K562 (cell line): ENCODE measurements around the gene CDK5RAP3. TPM values are rescaled to one million over a fixed set of nuclear protein-coding genes. Genes with fewer than 3 reads are reported as not detected.

Source experiments
- ARID1B ChIP-seq: fragments of 450-650 bp; IDR thresholded peaks from 2 replicates; pipeline ENCODE4 v1.6.1; 2016; ENCODE audit warnings: antibody characterized with exemption, mild to moderate bottlenecking, inconsistent platforms
- CBX1 ChIP-seq: sonication (generic); IDR thresholded peaks from 2 replicates; pipeline ENCODE4 v1.6.1; 2016; ENCODE audit warnings: antibody characterized with exemption, low read depth, mild to moderate bottlenecking
- CHD4 ChIP-seq: fragments of 200-600 bp; sonication (generic); IDR thresholded peaks from 3 replicates; pipeline ENCODE4 v1.6.1; 2012; ENCODE audit warnings: low read depth, mild to moderate bottlenecking, mixed read lengths, low read length, inconsistent platforms; ENCODE audit not compliant: insufficient read depth, insufficient replicate concordance, poor library complexity, severe bottlenecking
- EHMT2 ChIP-seq: fragments of 450-650 bp; IDR thresholded peaks from 2 replicates; pipeline ENCODE4 v1.6.1; 2018; ENCODE audit warnings: antibody characterized with exemption
- EP400 ChIP-seq: fragments of 450-650 bp; IDR thresholded peaks from 2 replicates; pipeline ENCODE4 v1.6.1; 2017; ENCODE audit warnings: antibody characterized with exemption, mild to moderate bottlenecking, moderate library complexity
- ESRRA ChIP-seq: fragments of 450-650 bp; IDR thresholded peaks from 2 replicates; pipeline ENCODE4 v1.6.1; 2014; ENCODE audit warnings: low read depth, mild to moderate bottlenecking, moderate library complexity, borderline replicate concordance
- FOSL1 ChIP-seq: fragments of 200-800 bp; sonication (Bioruptor generic); conservative IDR thresholded peaks from 2 replicates; pipeline ENCODE4 v1.6.1; 2016; ENCODE audit warnings: missing genetic modification characterization, missing compliant biosample characterization
- HDAC1 ChIP-seq, 2 experiments: fragments of 450-650 bp; IDR thresholded peaks; 2 replicates each; pipeline ENCODE4 v1.6.1; 2016 to 2017; ENCODE audit warnings: inconsistent platforms in 1 of 2, mild to moderate bottlenecking in 1 of 2, moderate library complexity in 1 of 2
- HDAC2 ChIP-seq: fragments of 450-650 bp; IDR thresholded peaks from 2 replicates; pipeline ENCODE4 v1.6.1; 2016; ENCODE audit warnings: mild to moderate bottlenecking
- HDGF ChIP-seq: fragments of 450-650 bp; IDR thresholded peaks from 2 replicates; pipeline ENCODE4 v1.6.1; 2016
- KDM2B ChIP-seq: fragments of 250-450 bp; sonication (Bioruptor Pico); IDR thresholded peaks from 2 replicates; pipeline ENCODE4 v1.8.0; 2021; ENCODE audit warnings: mild to moderate bottlenecking, moderate library complexity
- KDM5B ChIP-seq: fragments of 200-600 bp; sonication (generic); IDR thresholded peaks from 2 replicates; pipeline ENCODE4 v1.6.1; 2012; ENCODE audit warnings: low read depth, mild to moderate bottlenecking, moderate library complexity, low read length, control low read depth, inconsistent platforms; ENCODE audit not compliant: insufficient replicate concordance
- LEF1 ChIP-seq: fragments of 450-650 bp; IDR thresholded peaks from 2 replicates; pipeline ENCODE4 v1.6.1; 2016; ENCODE audit warnings: mild to moderate bottlenecking
- MIER1 ChIP-seq: fragments of 450-650 bp; IDR thresholded peaks from 2 replicates; pipeline ENCODE4 v1.6.1; 2016; ENCODE audit warnings: antibody characterized with exemption, mild to moderate bottlenecking, low read depth
- PCBP1 ChIP-seq: fragments of 200-400 bp; formaldehyde crosslinking; IDR thresholded peaks from 2 replicates; pipeline ENCODE4 v1.6.1; 2018; ENCODE audit warnings: mild to moderate bottlenecking, low read depth, low read length; ENCODE audit not compliant: poor library complexity, severe bottlenecking
- RBM25 ChIP-seq: fragments of 200-400 bp; formaldehyde crosslinking; IDR thresholded peaks from 2 replicates; pipeline ENCODE4 v1.6.1; 2018; ENCODE audit warnings: low read length, low read depth, moderate library complexity; ENCODE audit not compliant: severe bottlenecking
- SIN3B ChIP-seq: fragments of 450-650 bp; IDR thresholded peaks from 2 replicates; pipeline ENCODE4 v1.6.1; 2017; ENCODE audit warnings: low read depth, mild to moderate bottlenecking, moderate library complexity
- SMARCA5 ChIP-seq: fragments of 450-650 bp; IDR thresholded peaks from 2 replicates; pipeline ENCODE4 v1.6.1; 2016
- SMARCE1 ChIP-seq: fragments of 450-650 bp; IDR thresholded peaks from 2 replicates; pipeline ENCODE4 v1.7.1; 2016; ENCODE audit warnings: mild to moderate bottlenecking
- SRSF3 ChIP-seq: fragments of 200-400 bp; formaldehyde crosslinking; IDR thresholded peaks from 2 replicates; pipeline ENCODE4 v1.6.1; 2016; ENCODE audit warnings: mild to moderate bottlenecking, low read length, moderate library complexity; ENCODE audit not compliant: insufficient read depth
- ZNF444 ChIP-seq: fragments of 250-450 bp; sonication (Bioruptor Pico); IDR thresholded peaks from 2 replicates; pipeline ENCODE4 v1.4.0; 2020; ENCODE audit warnings: mild to moderate bottlenecking, moderate library complexity
- polyA plus RNA-seq, 8 experiments: library from polyadenylated mRNA; depleted of rRNA in 4 of 8; stranded (reverse) in 5 of 8; unstranded in 3 of 8; fragments of >200 nt; fragmentation: Nextera tagmentation in 2 of 8; fragmentation: Illumina TruSeq in 1 of 8; extraction: Ambion mirVana in 2 of 8; extraction: Trizol in 1 of 8; gene quantifications; 2 replicates each; pipeline versions ENCODE4 v1.2.1 to v1.2.3, GENCODE V29; 2011 to 2014; ENCODE audit warnings: inconsistent platforms in 1 of 8, missing spikeins in 1 of 8
- total RNA-seq, 7 experiments: library from RNA; depleted of rRNA in 6 of 7; stranded (reverse); fragments of >200 nt in 6 of 7; fragmentation: Illumina TruSeq in 2 of 7; extraction: Trizol in 2 of 7; gene quantifications; 2 replicates each; pipeline versions ENCODE4 v1.2.1 to v1.2.3, GENCODE V29; 2011 to 2021; ENCODE audit warnings: low replicate concordance in 1 of 7
- TF ChIP-seq, protein P1 (sequence below): fragments of 200-800 bp; sonication (Bioruptor generic); IDR thresholded peaks from 2 replicates; pipeline ENCODE4 v1.6.1; 2016; ENCODE audit warnings: missing genetic modification characterization, missing compliant biosample characterization
- TF ChIP-seq, protein P2 (sequence below): sonication (generic); formaldehyde crosslinking; IDR thresholded peaks from 2 replicates; pipeline ENCODE4 v1.8.1; 2023; ENCODE audit warnings: mild to moderate bottlenecking, missing genetic modification reagents, moderate library complexity

CDK5RAP3 gene
- total and polyA plus RNA-seq, 9 of the 15 experiments (the other 6 are each of a cell fraction or from before 2014, with no cell fraction given) = 44.2 to 202 (median 91.5) TPM

DNA sequence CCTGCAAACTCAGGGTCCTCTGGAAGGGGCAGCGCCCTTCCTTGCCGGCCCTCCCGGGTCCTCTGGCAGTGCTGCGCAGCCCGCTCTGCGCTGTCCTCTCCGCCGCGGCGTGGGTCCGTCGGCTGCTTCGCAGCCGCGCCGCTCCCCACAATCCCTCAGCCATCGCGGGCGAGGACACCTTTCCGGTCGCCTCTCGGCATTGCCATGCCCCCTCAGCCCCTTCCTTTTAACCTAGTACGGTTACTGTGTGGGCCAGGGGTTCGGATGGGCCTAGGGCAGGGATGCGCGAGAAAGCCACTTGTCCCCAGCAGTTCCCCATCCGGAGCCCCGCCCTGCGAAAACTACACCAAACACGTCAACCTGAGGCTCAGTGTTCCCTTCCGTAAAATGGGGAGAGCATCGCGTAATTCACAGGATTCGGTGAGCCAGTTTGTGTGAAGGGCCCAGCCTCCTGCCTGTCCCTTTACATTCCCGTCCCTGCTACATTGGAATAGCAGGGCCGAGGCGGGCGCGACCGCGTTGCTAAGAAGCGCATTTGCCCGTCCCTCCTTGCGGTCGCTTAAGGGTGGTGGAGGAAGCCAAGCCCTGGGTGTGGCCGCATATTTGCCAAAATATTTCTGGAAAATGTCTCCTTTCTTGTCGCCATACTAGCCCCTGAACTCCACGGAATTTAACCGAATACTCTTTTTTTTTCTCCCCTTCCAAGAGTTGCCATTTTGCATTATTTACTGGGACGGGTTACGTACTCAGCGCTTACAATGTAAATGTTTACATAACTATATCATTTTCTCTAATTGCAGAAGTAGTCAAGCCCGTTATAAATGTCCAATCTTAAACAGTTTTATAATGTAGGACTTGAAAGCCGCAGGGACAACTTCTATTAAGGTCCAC, 53.5 kb downstream of the CDK5RAP3 start (continued):
- TF ChIP-seq, protein P1, sequence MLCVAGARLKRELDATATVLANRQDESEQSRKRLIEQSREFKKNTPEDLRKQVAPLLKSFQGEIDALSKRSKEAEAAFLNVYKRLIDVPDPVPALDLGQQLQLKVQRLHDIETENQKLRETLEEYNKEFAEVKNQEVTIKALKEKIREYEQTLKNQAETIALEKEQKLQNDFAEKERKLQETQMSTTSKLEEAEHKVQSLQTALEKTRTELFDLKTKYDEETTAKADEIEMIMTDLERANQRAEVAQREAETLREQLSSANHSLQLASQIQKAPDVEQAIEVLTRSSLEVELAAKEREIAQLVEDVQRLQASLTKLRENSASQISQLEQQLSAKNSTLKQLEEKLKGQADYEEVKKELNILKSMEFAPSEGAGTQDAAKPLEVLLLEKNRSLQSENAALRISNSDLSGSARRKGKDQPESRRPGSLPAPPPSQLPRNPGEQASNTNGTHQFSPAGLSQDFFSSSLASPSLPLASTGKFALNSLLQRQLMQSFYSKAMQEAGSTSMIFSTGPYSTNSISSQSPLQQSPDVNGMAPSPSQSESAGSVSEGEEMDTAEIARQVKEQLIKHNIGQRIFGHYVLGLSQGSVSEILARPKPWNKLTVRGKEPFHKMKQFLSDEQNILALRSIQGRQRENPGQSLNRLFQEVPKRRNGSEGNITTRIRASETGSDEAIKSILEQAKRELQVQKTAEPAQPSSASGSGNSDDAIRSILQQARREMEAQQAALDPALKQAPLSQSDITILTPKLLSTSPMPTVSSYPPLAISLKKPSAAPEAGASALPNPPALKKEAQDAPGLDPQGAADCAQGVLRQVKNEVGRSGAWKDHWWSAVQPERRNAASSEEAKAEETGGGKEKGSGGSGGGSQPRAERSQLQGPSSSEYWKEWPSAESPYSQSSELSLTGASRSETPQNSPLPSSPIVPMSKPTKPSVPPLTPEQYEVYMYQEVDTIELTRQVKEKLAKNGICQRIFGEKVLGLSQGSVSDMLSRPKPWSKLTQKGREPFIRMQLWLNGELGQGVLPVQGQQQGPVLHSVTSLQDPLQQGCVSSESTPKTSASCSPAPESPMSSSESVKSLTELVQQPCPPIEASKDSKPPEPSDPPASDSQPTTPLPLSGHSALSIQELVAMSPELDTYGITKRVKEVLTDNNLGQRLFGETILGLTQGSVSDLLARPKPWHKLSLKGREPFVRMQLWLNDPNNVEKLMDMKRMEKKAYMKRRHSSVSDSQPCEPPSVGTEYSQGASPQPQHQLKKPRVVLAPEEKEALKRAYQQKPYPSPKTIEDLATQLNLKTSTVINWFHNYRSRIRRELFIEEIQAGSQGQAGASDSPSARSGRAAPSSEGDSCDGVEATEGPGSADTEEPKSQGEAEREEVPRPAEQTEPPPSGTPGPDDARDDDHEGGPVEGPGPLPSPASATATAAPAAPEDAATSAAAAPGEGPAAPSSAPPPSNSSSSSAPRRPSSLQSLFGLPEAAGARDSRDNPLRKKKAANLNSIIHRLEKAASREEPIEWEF = no peak
- peak in 1 of 2 experiments; percentile 43; a peak in 2 of 4 replicates for TF ChIP-seq HDAC1 (IDR thresholded peaks at IDR 0.05)
- TF ChIP-seq, protein P2, sequence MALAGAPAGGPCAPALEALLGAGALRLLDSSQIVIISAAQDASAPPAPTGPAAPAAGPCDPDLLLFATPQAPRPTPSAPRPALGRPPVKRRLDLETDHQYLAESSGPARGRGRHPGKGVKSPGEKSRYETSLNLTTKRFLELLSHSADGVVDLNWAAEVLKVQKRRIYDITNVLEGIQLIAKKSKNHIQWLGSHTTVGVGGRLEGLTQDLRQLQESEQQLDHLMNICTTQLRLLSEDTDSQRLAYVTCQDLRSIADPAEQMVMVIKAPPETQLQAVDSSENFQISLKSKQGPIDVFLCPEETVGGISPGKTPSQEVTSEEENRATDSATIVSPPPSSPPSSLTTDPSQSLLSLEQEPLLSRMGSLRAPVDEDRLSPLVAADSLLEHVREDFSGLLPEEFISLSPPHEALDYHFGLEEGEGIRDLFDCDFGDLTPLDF (CRISPR knock-in tag) = 0 out of 2 replicates have a peak, but pooled peaks have one; percentile 30
- peak; percentile 90 for TF ChIP-seq SMARCA5
- TF ChIP-seq SIN3B = 0 out of 2 replicates have a peak, but pooled peaks have one; percentile 4
- 0 out of 2 replicates have a peak, but pooled peaks have one; percentile 19 for TF ChIP-seq SMARCE1
- no peak for TF ChIP-seq KDM2B (CRISPR knock-in tag)
- TF ChIP-seq MIER1 = no peak
- TF ChIP-seq EP400 = peak; percentile 28; the same call in 1 of the 2 replicates
- TF ChIP-seq ARID1B = no peak
- TF ChIP-seq PCBP1 = peak; percentile 64
- TF ChIP-seq LEF1 = 0 out of 2 replicates have a peak, but pooled peaks have one; percentile 33
- TF ChIP-seq RBM25 = peak; percentile 91
- peak; percentile 31; the same call in 1 of the 2 replicates for TF ChIP-seq HDAC2
- peak; percentile 16; the same call in 1 of the 2 replicates for TF ChIP-seq FOSL1 (tag)
- no peak for TF ChIP-seq EHMT2
- peak; percentile 6 for TF ChIP-seq KDM5B
- TF ChIP-seq HDGF = peak; percentile 71; the same call in 1 of the 2 replicates
- TF ChIP-seq ZNF444 = no peak
- peak; percentile 91; the same call in 1 of the 2 replicates for TF ChIP-seq CBX1
- TF ChIP-seq SRSF3 = no peak
- TF ChIP-seq ESRRA = peak; percentile 62; the same call in 1 of the 2 replicates
- peak; percentile 72 for TF ChIP-seq CHD4
